Right kidney (tissue), 1 donor: ENCODE data around the gene TIMELESS.
"Not testable (repeated sequence)": the region's sequence is repeated elsewhere in the genome, so short reads cannot be mapped to it uniquely, and the experiment has no call there.

Experiments
- DNase-seq: peaks from one replicate; pipeline ENCODE4 v3.0.0-alpha.2; 2016

TIMELESS gene

GRCh38 chr12:56408799-56409417 is 40.3 kb downstream of the TIMELESS start:
- no peak for DNase-seq

GRCh38 chr12:56404227-56404626 is 45.0 kb downstream of the TIMELESS start:
- not testable (repeated sequence) for DNase-seq

GRCh38 chr12:56401612-56402011 is 47.6 kb downstream of the TIMELESS start:
- DNase-seq, result not testable (repeated sequence)

- not testable (repeated sequence) for DNase-seq
These were observed 48.1 kb downstream of the TIMELESS start for GRCh38 chr12:56401125-56401524.

GRCh38 chr12:56399466-56399865 is 49.8 kb downstream of the TIMELESS start:
- DNase-seq, result not testable (repeated sequence)

- DNase-seq, result no peak
These were observed 50.9 kb downstream of the TIMELESS start for GRCh38 chr12:56398324-56398723.

GRCh38 chr12:56392331-56392730 is 56.9 kb downstream of the TIMELESS start:
- DNase-seq, result no peak

- no peak for DNase-seq
These were observed 57.5 kb downstream of the TIMELESS start for GRCh38 chr12:56391721-56392120.

GRCh38 chr12:56389412-56389811 is 59.8 kb downstream of the TIMELESS start:
- DNase-seq, result no peak

GRCh38 chr12:56387152-56387736 is 62.0 kb downstream of the TIMELESS start:
- peak; percentile 30 for DNase-seq

- DNase-seq, result no peak
These were observed 63.4 kb downstream of the TIMELESS start for GRCh38 chr12:56385873-56386272.

- DNase-seq, result no peak
These were observed 66.6 kb downstream of the TIMELESS start for GRCh38 chr12:56382611-56383010.

GRCh38 chr12:56377989-56378316 is 71.3 kb downstream of the TIMELESS start:
- no peak for DNase-seq

GRCh38 chr12:56377310-56377988 is 71.8 kb downstream of the TIMELESS start:
- DNase-seq, result no peak

GRCh38 chr12:56375598-56376434 is 73.4 kb downstream of the TIMELESS start:
- no peak for DNase-seq

- DNase-seq, result peak; percentile 22
These were observed 74.3 kb downstream of the TIMELESS start for GRCh38 chr12:56374726-56375597.

GRCh38 chr12:56373515-56373914 is 75.7 kb downstream of the TIMELESS start:
- no peak for DNase-seq

- no peak for DNase-seq
These were observed 82.3 kb downstream of the TIMELESS start for GRCh38 chr12:56366948-56367347.
